HUDEP-2 (cell line): ENCODE results near the gene MCHR2.
"Not testable (repeated sequence)": the region's sequence is repeated elsewhere in the genome, so short reads cannot be mapped to it uniquely, and the experiment has no call there.

Experiments used
- DNase-seq, 76 experiments: peaks; one replicate each; lab custom pipeline; 2025; ENCODE audit not compliant: unreplicated experiment in 76 of 76; lab: John Stamatoyannopoulos, UW

Gene MCHR2

GRCh38 chr6:99993533-99994251 lies at the start of gene MCHR2:
Gene MCHR2, minus strand, starts transcription at chr6:99994223. Its CDS starts 38,076 bp downstream, at chr6:99956147.
- no peak for DNase-seq

GRCh38 chr6:100038546-100038945 lies 44.5 kb upstream of the MCHR2 start:
- not testable (repeated sequence) for DNase-seq

DNA sequence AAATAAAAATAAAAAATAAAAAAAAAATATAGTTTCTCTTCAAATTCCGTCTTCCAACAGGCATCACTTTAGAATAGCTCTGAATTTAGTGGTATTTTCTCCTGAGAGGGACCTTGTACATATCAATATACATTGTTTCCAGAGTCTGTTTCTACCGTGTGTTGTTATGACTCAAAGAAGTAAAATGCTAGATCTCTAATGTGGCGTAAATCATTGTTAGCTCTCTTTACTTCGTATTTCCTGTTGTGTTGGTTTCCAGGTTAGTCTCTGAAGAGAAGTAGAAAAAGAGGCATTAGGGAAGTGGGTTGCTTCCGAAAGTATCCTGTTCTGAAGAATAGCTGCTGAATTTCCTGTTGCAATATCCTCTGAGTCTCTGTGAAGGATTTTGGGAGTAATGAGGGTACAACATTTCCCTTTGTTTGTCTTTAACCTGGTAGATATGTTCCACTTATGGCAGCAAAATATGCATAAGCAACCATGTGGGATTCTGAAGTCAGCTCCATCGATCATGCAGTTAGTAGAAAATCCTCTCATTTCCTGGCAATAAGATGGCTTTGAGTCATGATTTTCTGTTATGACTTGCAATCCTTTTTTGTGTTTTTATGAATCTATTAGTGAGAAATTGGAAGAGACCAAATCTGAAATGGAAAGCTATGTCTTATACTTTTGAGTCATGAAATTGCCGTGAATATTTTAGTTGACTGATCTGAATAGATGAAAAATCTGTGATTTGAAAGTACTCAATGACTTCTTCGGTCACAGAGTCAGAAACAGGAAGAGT lies 42.0 kb upstream of the MCHR2 start:
- DNase-seq, result no peak

DNA sequence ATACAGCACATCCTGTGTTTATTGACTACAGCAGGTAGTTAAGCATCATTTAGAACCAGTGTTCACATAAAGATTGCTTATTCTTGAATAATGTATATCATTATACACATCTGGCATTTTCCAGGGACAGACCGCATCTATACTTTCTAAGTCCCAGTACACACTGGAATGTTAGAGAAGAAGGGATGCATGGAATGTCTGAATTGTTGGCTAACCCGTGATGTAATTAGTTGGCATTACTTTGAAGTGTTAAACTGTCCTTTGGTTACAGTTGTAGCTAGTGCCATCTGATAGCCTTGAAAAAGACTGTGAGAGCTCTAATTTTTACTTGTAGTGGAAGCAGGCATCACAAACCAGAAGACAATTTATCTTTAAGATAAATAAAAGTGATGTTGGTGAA lies 29.8 kb upstream of the MCHR2 start:
- no peak for DNase-seq

DNA sequence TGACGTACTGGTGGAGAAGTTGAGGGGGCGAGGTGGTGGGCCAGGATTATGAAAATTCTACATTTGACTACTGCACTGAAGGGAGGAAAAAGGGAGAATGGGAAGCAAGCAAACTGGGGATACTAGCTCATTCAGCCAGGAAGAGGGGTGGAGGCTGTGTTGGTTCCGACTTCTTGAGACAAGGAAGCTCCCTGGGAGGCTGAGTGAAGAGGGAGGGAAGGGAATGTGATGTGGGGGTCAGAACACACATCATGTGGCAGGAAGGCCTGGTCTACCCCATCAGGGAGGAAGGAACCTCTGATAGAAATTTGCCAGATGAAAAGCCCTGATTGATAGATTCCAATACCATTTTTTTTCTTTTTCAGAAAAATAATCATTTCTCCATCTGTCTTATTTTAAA lies 28.8 kb upstream of the MCHR2 start:
- no peak for DNase-seq

- no peak for DNase-seq
Observed at GRCh38 chr6:100008857-100009256, 14.8 kb upstream of the MCHR2 start.

DNA sequence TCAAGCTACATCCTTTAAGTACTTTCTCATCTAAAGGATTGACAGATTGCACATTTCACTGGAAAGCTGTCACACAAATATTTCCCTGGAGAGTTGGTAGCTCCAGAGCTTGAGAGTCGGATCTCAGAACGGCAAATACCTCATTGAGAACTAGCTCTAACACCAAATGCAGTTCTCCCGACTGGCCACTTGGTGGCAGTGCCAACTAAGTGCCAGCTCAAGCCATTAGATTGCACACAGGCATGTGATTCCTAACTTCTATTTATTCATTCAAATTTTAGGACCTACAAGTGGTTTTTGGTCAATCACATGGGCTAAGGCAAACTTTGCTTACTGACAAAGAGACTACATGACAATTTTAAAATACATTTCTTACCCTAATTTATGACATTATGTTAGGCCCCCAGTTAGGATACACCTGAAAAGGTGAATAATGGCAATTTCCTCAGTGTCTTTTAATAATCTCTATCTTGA lies 7.9 kb upstream of the MCHR2 start:
- DNase-seq, result peak in 41 of 76 experiments; percentile 2 to 71 (median 26)

DNA sequence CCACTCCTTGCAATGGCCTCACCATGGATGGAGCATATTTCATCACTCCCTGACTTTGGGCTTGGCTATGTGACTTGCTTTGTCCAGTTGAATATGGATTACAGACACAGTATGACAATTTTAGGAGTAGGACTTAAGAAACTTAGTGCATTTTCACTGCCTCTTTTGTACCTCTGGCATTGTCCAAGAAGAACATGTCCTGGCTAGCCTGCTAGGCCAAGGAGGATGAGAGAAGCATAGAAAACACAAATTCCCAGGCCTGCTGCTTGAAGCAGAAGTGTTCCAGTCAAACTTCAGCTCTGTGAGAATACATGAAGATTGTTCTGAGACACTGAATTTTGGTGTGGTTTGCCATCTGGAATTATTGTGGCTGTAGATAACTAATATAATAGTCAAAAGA lies 3.1 kb upstream of the MCHR2 start:
- no peak for DNase-seq

DNA sequence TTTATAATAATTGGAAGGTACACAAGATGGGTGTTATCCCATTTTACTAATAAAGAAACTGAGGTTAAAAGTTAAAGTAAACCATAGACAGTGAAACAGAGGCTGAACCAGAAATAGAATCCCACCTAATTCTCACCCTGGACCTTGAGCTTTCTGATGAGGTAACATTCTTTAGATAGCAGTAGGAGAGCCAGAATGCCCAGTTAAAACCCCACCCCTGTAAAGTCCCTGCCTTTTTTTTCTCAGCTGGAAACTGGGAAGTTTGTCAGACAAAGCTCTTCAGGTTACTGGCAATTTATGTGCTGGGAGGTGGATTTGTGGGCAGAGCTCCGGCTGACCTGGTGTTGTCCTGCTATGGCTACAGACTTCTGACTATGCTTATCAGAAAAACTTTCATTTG lies 1.9 kb upstream of the MCHR2 start:
- DNase-seq, result no peak

DNA sequence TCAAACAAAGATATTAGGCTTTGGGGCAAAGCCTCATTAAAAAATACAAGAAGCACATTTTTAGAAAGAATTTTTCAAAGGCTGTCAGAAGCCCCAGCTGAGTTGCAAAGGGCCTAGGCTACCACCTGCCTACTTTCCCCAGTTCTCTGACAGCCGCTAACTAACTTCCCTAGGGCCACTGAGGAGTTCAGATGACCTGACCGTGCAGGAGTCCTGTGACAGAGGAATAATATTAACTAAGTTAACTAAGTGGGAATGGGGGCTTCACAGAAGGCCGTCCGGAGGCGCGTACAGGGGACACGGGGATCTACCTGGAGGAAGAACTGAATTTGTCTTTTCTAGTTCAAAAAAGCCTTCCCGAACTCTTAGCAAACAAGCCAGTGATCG lies 884 bp downstream of the MCHR2 start:
- DNase-seq, result no peak

DNA sequence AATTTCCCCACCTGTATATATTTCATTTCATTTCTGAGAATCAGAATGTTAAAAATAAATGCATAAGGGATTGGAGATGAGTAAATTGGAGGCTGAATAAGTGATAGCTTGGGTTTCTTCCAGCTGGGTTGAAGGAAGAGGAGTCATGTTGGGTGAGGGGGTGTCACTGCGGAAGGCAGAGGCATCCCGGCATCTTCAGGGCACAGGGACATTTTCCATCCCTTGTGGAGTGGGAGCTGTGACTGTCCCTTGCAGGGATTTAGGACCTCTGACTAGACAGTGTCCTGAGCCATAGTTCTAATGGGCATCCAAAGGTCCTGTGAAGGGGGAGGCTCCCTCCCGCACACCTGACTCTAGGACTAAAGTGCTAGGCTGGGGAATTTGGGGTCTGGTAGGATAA lies 2.1 kb downstream of the MCHR2 start:
- no peak for DNase-seq

DNA sequence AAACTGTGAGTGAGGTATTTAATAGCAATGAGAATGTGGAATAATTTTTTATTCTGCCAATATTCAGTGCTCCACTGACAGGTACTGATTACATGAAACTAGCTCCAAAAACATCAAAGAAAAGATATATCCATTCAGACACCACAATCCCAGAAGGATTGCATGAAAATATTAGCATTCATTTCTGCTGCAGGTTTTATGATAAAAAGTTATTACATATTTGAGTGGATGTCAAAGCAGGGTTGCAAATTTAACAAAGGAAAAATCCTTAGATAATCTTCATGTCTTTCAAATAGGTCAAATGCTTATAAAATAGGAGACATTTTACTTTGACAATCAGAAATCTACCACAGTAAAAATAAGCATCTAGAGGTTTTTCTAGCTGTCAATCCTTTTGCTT lies 13.3 kb downstream of the MCHR2 start:
- DNase-seq, result no peak

DNA sequence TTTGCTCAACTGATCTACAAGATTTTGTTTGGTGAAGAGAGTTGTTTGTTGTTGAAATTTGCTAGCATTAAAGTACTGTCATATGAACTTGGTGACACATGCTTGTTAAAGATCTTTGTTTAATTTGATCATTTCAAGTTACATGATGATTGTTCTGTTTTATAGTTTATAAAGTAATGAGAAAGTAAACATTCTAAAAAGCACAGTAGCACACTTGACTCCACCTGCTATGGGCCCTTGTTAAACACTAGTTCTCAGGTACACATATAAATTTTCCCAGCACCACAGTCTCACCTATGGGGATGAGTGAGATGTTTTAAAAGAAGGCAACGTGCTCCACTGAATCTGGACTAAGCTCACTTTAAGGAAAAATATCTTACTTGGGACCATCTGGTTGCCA lies 14.1 kb downstream of the MCHR2 start:
- no peak for DNase-seq

- DNase-seq, result no peak
Observed at GRCh38 chr6:99967052-99967451, 27.0 kb downstream of the MCHR2 start.

GRCh38 chr6:99960027-99960426 lies 34.0 kb downstream of the MCHR2 start:
- DNase-seq, result no peak

DNA sequence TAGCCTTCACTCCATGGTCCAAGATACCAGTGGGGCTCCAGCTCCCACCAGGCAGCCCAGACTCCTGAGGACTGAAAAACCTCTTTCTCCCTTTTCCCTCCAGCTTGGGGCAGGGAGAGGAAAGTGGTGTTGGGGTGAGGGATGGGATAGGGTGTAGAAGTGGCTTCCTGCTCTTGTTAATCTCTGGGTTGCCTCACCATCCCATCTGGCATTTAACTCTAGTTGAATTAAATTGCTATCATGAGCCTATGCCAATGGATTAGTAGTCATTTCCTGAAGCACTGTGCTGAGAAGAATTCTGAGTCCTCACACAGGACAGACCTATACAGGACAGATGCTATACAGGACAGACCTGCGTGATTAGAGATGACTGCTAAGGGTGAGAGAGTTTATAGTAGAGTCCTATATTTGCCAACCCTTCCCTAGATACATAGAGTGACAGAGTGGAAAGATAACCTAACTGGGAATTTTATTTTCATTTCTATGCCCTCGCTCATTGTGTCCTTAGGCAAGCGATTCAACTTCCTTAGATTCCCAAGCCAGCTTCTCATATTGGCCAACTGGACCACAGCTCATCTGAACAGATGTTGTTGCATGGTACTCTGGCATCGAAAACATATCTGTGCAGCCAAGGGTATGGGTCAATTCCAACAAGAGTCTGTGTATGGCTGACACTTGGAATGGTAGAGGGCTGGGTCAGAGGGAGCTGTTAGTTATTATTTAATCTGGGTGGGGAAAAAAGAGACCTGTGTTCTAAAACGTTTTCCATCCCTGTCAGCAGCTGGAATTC lies 42.8 kb downstream of the MCHR2 start:
- DNase-seq, result no peak

GRCh38 chr6:99946005-99946404 lies 48.0 kb downstream of the MCHR2 start:
- DNase-seq, result no peak

GRCh38 chr6:99943846-99944245 lies 50.2 kb downstream of the MCHR2 start:
- DNase-seq, result no peak

DNA sequence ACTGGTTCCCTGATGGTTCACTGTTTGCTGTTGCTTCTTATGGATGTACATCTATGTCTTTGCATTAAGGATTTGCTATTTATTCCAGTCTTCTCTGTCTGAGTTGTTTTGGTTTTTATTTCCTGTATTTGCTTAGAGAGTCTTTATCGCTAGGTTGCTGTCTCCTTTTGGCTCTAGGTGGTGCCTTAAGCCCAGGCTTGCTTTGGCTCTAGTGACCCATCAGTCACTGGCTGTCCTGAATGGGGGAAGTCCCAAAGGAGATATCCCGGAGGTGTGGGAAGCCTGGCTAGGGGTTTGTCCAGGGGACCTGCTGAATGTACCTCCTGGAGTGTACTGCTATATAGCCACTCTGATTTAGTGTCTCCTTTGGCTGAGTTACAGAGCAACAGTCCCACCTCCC lies 53.4 kb downstream of the MCHR2 start:
- DNase-seq, result no peak

DNA sequence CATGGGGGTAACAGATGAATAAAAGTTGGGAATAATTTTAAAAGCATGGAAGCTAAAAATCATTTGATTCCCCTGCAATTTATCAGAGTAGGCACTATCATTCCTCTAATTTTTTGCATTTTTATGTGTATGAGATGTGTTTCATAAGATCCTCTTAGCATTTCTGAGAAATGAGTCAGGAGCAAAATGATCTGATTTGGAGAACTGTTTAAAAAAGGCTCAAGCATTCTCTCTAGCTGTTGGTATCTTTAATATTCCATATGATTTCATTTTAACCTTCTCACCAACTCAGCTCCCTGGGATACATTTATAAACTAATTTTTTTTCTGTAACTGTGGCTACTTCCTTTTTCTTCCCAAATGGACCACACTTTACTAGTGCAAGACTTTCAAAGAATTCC lies 60.9 kb downstream of the MCHR2 start:
- DNase-seq, result no peak

GRCh38 chr6:99912657-99913056 lies 81.4 kb downstream of the MCHR2 start:
- DNase-seq, result no peak
